GM12872 (cell line): ENCODE measurements around the gene NOX5.

Experiments
- CTCF ChIP-seq: IDR thresholded peaks from 3 replicates; pipeline ENCODE4 v1.5.1; 2011; ENCODE audit warnings: low read depth, mild to moderate bottlenecking, low read length, moderate library complexity; ENCODE audit not compliant: insufficient read depth

Gene NOX5

GRCh38 chr15:69070396-69070795 lies 55.9 kb downstream of the NOX5 start:
- TF ChIP-seq CTCF: no peak

- TF ChIP-seq CTCF: no peak
Measured at GRCh38 chr15:69071260-69071659, 56.8 kb downstream of the NOX5 start.

- no peak for TF ChIP-seq CTCF
Measured at GRCh38 chr15:69072906-69073305, 58.4 kb downstream of the NOX5 start.

GRCh38 chr15:69074001-69074842 lies 59.7 kb downstream of the NOX5 start:
- TF ChIP-seq CTCF: no peak

GRCh38 chr15:69074843-69075224 lies 60.3 kb downstream of the NOX5 start:
- TF ChIP-seq CTCF: no peak

- no peak for TF ChIP-seq CTCF
Measured at GRCh38 chr15:69075440-69075839, 60.9 kb downstream of the NOX5 start.

GRCh38 chr15:69076756-69077155 lies 62.3 kb downstream of the NOX5 start:
- no peak for TF ChIP-seq CTCF
